Stimulated activated naive CD8-positive, alpha-beta T cell treated with anti-CD3 and anti-CD28 coated beads, Interleukin-15, Interleukin-2, amounts not matched to agents 100 U/mL and 50 U/mL, for 24 hours (primary cell): ENCODE results near the gene TAS2R41.
"Not testable (repeated sequence)": the region's sequence is repeated elsewhere in the genome, so short reads cannot be mapped to it uniquely, and the experiment has no call there.

ENCODE experiments used
- ATAC-seq: fragments of 150-1000 bp; cut with Tn5 transposase; one replicate; pipeline ENCODE4 v1.10.0; 2021
- DNase-seq: peaks from one replicate; pipeline ENCODE4 v3.0.0; 2021

Gene TAS2R41

DNA sequence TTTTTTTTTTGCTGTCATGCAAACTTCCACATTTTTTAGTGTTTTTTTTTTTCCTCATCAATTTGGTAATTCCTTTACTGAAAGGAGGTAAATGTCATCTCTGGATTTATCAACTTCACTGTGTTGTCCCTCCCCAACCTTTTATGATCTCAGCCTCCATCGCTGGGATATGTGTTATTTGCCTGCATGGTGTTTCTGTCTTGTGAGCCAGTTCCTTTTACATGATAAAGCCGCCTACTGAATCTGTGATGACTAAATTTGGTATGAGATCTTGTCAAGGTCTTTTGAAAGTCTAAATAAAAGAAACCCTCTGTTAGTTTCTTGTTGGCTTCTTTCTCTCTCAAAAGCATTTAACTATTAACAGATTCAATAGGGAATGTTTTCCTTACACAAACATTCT is 39.3 kb downstream of the TAS2R41 start:
- DNase-seq: no peak
- no peak for ATAC-seq

- DNase-seq (no peak), ATAC-seq (no peak)
Measured at GRCh38 chr7:143518521-143518920, 40.8 kb downstream of the TAS2R41 start.

GRCh38 chr7:143518941-143519340 is 41.3 kb downstream of the TAS2R41 start:
- ATAC-seq (no peak), DNase-seq (no peak)

DNA sequence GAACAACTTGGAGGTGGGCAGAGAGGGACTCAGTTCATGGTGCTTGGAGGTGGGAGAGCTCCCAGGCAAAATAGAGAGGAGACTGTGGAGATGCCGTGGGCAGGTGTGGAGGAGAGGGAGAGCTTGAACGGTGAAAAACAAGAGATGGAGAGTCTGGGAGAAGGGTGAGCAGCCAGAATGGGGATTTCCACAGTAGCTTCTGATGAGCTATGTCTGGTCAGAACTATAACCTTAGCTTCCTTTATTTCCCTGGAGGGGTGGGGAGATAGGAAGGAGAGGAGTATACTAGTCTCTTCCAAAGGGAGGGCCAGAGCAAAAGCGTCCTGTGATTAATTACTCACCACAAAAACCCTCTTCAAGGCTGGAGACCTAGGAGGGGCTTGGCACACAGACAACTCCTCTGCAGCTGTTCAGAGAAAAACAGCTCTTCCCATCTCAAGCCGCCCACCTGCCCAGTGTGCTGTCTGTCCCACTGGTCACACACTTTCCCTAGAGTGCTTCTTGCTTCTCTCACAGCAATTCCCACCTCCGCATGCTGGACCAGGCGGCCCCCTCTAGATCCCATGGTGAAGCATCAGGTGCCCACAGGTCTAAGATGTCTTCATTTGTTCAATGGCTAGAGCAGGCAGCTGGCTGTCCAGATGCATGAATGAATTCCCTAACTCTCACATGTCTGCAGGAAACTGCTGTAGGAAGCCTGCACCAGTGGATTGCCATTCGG is 41.9 kb downstream of the TAS2R41 start:
- DNase-seq (no peak), ATAC-seq (no peak)

- ATAC-seq, DNase-seq: not testable (repeated sequence)
Measured at GRCh38 chr7:143522309-143522916, 44.7 kb downstream of the TAS2R41 start.
